Esophagus muscularis mucosa (tissue), 3 donors: ENCODE results near the gene EGF.

Experiments
- CTCF ChIP-seq, 3 experiments: fragments of 200-600 bp in 2 of 3; fragments of 450-650 bp in 1 of 3; sonication (generic) in 2 of 3; IDR thresholded peaks; one replicate each; pipeline ENCODE4 v1.5.1; 2017 to 2019; ENCODE audit warnings: antibody characterized with exemption in 3 of 3, mild to moderate bottlenecking in 2 of 3, moderate library complexity in 1 of 3
- POLR2A ChIP-seq: fragments of 450-650 bp; IDR thresholded peaks from one replicate; pipeline ENCODE4 v1.6.1; 2017; ENCODE audit warnings: antibody characterized with exemption, moderate library complexity, mild to moderate bottlenecking, low read depth

- no peak for TF ChIP-seq CTCF (IDR thresholded peaks at IDR 0.05)
- TF ChIP-seq POLR2A: no peak
These were observed 146.0 kb downstream of the EGF start for GRCh38 chr4:110058677-110059076.
